Heart left ventricle (tissue), 16 donors: ENCODE measurements around the gene DIP2C. TPM values are rescaled to one million over a fixed set of nuclear protein-coding genes. Genes with fewer than 3 reads are reported as not detected.

Experiments
- ATAC-seq, 4 donors: fragments of 200-7000 bp; cut with Tn5 transposase; one replicate each; pipeline ENCODE4 v1.9.1; 2020 to 2022; ENCODE audit warnings: moderate library complexity in 4 of 4, mild to moderate bottlenecking in 3 of 4, moderate number of reproducible peaks in 1 of 4
- DNase-seq, 5 donors: peaks; one replicate each; pipeline ENCODE4 v3.0.0-alpha.2; 2020
- H3K27ac ChIP-seq, 12 donors: fragments of 200-600 bp; sonication (generic) in 4 of 12; one replicate each; pipeline versions ENCODE4 v1.5.0 to v1.8.0; 2016 to 2022; ENCODE audit warnings: mild to moderate bottlenecking in 2 of 12
- H3K27me3 ChIP-seq, 9 donors: fragments of 200-600 bp; sonication (generic) in 2 of 9; one replicate each; pipeline versions ENCODE4 v1.5.1 to v1.8.0; 2016 to 2022; ENCODE audit warnings: mild to moderate bottlenecking in 3 of 9
- H3K36me3 ChIP-seq, 9 donors: fragments of 200-600 bp; sonication (generic) in 2 of 9; one replicate each; pipeline versions ENCODE4 v1.5.0 to v1.8.0; 2018 to 2022; ENCODE audit warnings: mild to moderate bottlenecking in 2 of 9
- H3K4me1 ChIP-seq, 12 donors: fragments of 200-600 bp; sonication (generic) in 4 of 12; one replicate each; pipeline versions ENCODE4 v1.5.0 to v1.8.0; 2016 to 2022; ENCODE audit warnings: mild to moderate bottlenecking in 3 of 12
- H3K4me3 ChIP-seq, 12 donors: fragments of 200-600 bp; sonication (generic) in 4 of 12; one replicate each; pipeline versions ENCODE4 v1.5.0 to v1.8.0; 2017 to 2022; ENCODE audit warnings: mild to moderate bottlenecking in 9 of 12, moderate library complexity in 4 of 12
- H3K9me3 ChIP-seq, 12 donors: fragments of 200-600 bp; sonication (generic) in 4 of 12; one replicate each; pipeline versions ENCODE4 v1.5.0 to v1.8.0; 2016 to 2022; ENCODE audit warnings: mild to moderate bottlenecking in 1 of 12
- CTCF ChIP-seq, 12 donors: fragments of 200-600 bp; sonication (generic) in 4 of 12; IDR thresholded peaks; one replicate each; pipeline versions ENCODE4 v1.5.0 to v1.8.0; 2018 to 2022; ENCODE audit warnings: antibody characterized with exemption in 12 of 12, mild to moderate bottlenecking in 5 of 12
- POLR2A ChIP-seq, 2 donors: fragments of 450-650 bp; IDR thresholded peaks; one replicate each; pipeline ENCODE4 v1.6.1; 2017; ENCODE audit warnings: antibody characterized with exemption in 2 of 2, mild to moderate bottlenecking in 2 of 2, moderate library complexity in 2 of 2
- whole genome bisulfite sequencing, 4 donors: extraction: QIAGEN DNeasy Blood & Tissue Kit in 2 of 4; methylation state at CpG; one replicate each; pipeline versions ENCODE4 v1.1.5 to v1.1.7; 2013 to 2018; 5-methylcytosine and 5-hydroxymethylcytosine counted together
- intact Hi-C, 10 donors: fragments of 100-400 bp; cut with DNase I; formaldehyde crosslinking; loops; one replicate each; pipeline versions ENCODE4 v1.11.1 to v1.14.2; 2022
- polyA plus RNA-seq, 2 donors: library from polyadenylated mRNA; stranded (reverse); fragments of 200-250 nt; gene quantifications; one replicate each; pipeline ENCODE4 v1.2.3, GENCODE V29; 2013
- total RNA-seq, 9 donors: library from RNA; depleted of rRNA in 2 of 9; stranded (reverse); fragments of >200 nt in 2 of 9; fragmentation: NEBNext Ultra II Directional in 3 of 9; extraction: Animal tissue kit (Norgen Biotek cat#: 25700) in 3 of 9; gene quantifications; one replicate each; pipeline versions ENCODE4 v1.1.0 to v1.2.4, GENCODE V29; 2016 to 2023
- donor health status: ischemic (EF 13 %, LVEDD 7.1; RV severe dilation, severe dysfunction).
- donor health status: healthy with polysubstance abuse.
- donor health status: DM: no; HTN: yes; CAD: no.
- donor health status: DM: no; HTN: no; CAD: no.
- donor health status: ischemic (EF 25% LVEDD 6.9; RV normal size, moderate dysfunction).
- donor health status: ischemic (EF 25% LVEDD 5.7; RV mildly dilated, moderate dysfunction).
- donor health status: healthy.
- donor health status: DM: yes; HTN: yes; CAD: no.
- donor health status: ischemic (EF 35%, LVEDD 5.7; RV mildly dilated, moderate dysfunction).
- donor health status: nonischemic (EF 11% LVEDD 7.7; RV severe dilation, severe dysfunction).
- donor health status: DM: yes; HTN: yes; CAD: no.
- donor health status: PGD.
- donor health status: ischemic (EF 29% LVEDD 5.4; RV normal size, mild dysfunction).
- donor health status: nonischemic (EF 23%, LVEDD 6.1; RV moderate dilation, normal function).

Gene DIP2C
- total and polyA plus RNA-seq, 11 donors: 7.4 to 43.1 (median 28.5) TPM

GRCh38 chr10:474946-475345 is 214.5 kb downstream of the DIP2C start:
- TF ChIP-seq POLR2A (IDR thresholded peaks at IDR 0.05) (no peak), CTCF (IDR thresholded peaks at IDR 0.05) (no peak)
- no peak for DNase-seq
- Histone ChIP-seq H3K4me1 (peaks cover 0 to 5% (median 0%) of the 10 kb centered on the region in 12 donors), H3K4me3 (no peak overlapping the region), H3K27me3 (no peaks in the 10 kb centered on the region), H3K27ac (no peak overlapping the region), H3K36me3 (peaks cover 0 to 31% (median 21%) of the 10 kb centered on the region in 9 donors), H3K9me3 (no peaks in the 10 kb centered on the region)
- no peak for ATAC-seq
- intact Hi-C loops: no loop called here
- WGBS, 4 donors: 90 to 95% (median 91%) methylated on average over 9 of the region's 9 CpGs

- DNase-seq: no peak
- peaks cover 0 to 5% (median 0%) of the 10 kb centered on the region in 12 donors for H3K4me1 ChIP-seq
- no peaks in the 10 kb centered on the region for H3K27me3 ChIP-seq
- H3K27ac ChIP-seq: no peak overlapping the region
- TF ChIP-seq CTCF (IDR thresholded peaks at IDR 0.05): no peak
- no peak for TF ChIP-seq POLR2A (IDR thresholded peaks at IDR 0.05)
- WGBS, 4 donors: 91 to 94% (median 94%) methylated on average over 12 of the region's 12 CpGs
- H3K9me3 ChIP-seq: no peaks in the 10 kb centered on the region
- intact Hi-C loops: no loop called here
- H3K4me3 ChIP-seq: no peak overlapping the region
- no peak for ATAC-seq
- H3K36me3 ChIP-seq: peaks cover 0 to 36% (median 25%) of the 10 kb centered on the region in 9 donors
These were observed 215.1 kb downstream of the DIP2C start for GRCh38 chr10:474406-474805.

- ATAC-seq: no peak
These were observed 217.1 kb downstream of the DIP2C start for GRCh38 chr10:472241-472910.

More at GRCh38 chr10:472241-472910, 217.1 kb downstream of the DIP2C start:
- no peak for DNase-seq
- Histone ChIP-seq H3K27me3 (no peaks in the 10 kb centered on the region), H3K36me3 (peaks cover 0 to 46% (median 25%) of the 10 kb centered on the region in 9 donors), H3K9me3 (no peaks in the 10 kb centered on the region), H3K4me1 (peaks cover 0 to 5% (median 0%) of the 10 kb centered on the region in 12 donors), H3K4me3 (no peak overlapping the region), H3K27ac (no peak overlapping the region)
- TF ChIP-seq POLR2A (IDR thresholded peaks at IDR 0.05) (no peak), CTCF (IDR thresholded peaks at IDR 0.05) (no peak)
- WGBS, 4 donors: 92 to 94% (median 93%) methylated on average over 31 of the region's 31 CpGs
- intact Hi-C loops: no loop called here
